Activated CD4-positive, alpha-beta T cell treated with anti-CD3 and anti-CD28 coated beads, Interleukin-2, amount 10 ng/mL, durations not matched to agents 7 days and 5 days (primary cell): ENCODE results near the gene CDSN. TPM values are rescaled to one million over a fixed set of nuclear protein-coding genes. Genes with fewer than 3 reads are reported as not detected.
"Not testable (repeated sequence)": the region's sequence is repeated elsewhere in the genome, so short reads cannot be mapped to it uniquely, and the experiment has no call there.

Experiments
- CTCF ChIA-PET: fragments of 350-600 bp; sonication (Branson Sonifier 250); formaldehyde crosslinking; loops from one replicate; lab custom pipeline; 2021; ENCODE audit warnings: antibody characterized with exemption; lab: Charles Lee
- POLR2A ChIA-PET: fragments of 350-600 bp; sonication (Branson Sonifier 250); formaldehyde crosslinking; loops from one replicate; lab custom pipeline; 2021; ENCODE audit warnings: antibody characterized with exemption; lab: Charles Lee
- DNase-seq: peaks from one replicate; pipeline ENCODE4 v3.0.0-alpha.2; 2020
- H3K27ac Mint-ChIP-seq: one replicate; pipeline ENCODE4 v1.8.0; 2021; ENCODE audit warnings: mild to moderate bottlenecking, moderate library complexity, mixed read lengths
- H3K27me3 Mint-ChIP-seq: one replicate; pipeline ENCODE4 v1.8.0; 2021; ENCODE audit warnings: mixed read lengths
- H3K36me3 Mint-ChIP-seq: one replicate; pipeline ENCODE4 v1.8.0; 2021; ENCODE audit warnings: low read depth, mixed read lengths
- H3K4me1 Mint-ChIP-seq: one replicate; pipeline ENCODE4 v1.8.0; 2021; ENCODE audit warnings: mixed read lengths
- H3K4me3 Mint-ChIP-seq: one replicate; pipeline ENCODE4 v1.8.0; 2021; ENCODE audit warnings: mild to moderate bottlenecking, moderate library complexity, mixed read lengths
- H3K9me3 Mint-ChIP-seq: one replicate; pipeline ENCODE4 v1.8.0; 2021; ENCODE audit warnings: mixed read lengths
- total RNA-seq, 2 experiments: library from RNA; stranded (reverse); gene quantifications; one replicate each; pipeline ENCODE4 v1.2.3, GENCODE V29; 2021

The CDSN gene
- total RNA-seq, 2 experiments from 2014 or later: not detected

GRCh38 chr6:31067028-31067427, 53.2 kb downstream of the CDSN start:
- H3K9me3 Mint-ChIP-seq, H3K4me3 Mint-ChIP-seq, DNase-seq, H3K27ac Mint-ChIP-seq, POLR2A ChIA-PET, CTCF ChIA-PET, H3K36me3 Mint-ChIP-seq, H3K4me1 Mint-ChIP-seq: not testable (repeated sequence)
- H3K27me3 Mint-ChIP-seq: peaks cover 13% of the 10 kb centered on the region

GRCh38 chr6:31065556-31065955, 54.7 kb downstream of the CDSN start:
- POLR2A ChIA-PET: no interaction called here
- H3K36me3 Mint-ChIP-seq: no peaks in the 10 kb centered on the region

More at GRCh38 chr6:31065556-31065955, 54.7 kb downstream of the CDSN start:
- no peaks in the 10 kb centered on the region for H3K4me1 Mint-ChIP-seq
- H3K27me3 Mint-ChIP-seq: peaks cover 14% of the 10 kb centered on the region
- H3K9me3 Mint-ChIP-seq: no peaks in the 10 kb centered on the region
- H3K27ac Mint-ChIP-seq: no peak overlapping the region
- CTCF ChIA-PET: no interaction called here
- no peak overlapping the region for H3K4me3 Mint-ChIP-seq
- DNase-seq: no peak

Other genes starting within 250 kb of the CDSN start
- gene DDR1, start 235.9 kb downstream of the CDSN start, total RNA-seq: 1 to 10 TPM; 4.5 to 5.6 TPM
- 10 to 100 TPM; 28.5 to 34.1 TPM for gene GTF2H4, start 212.2 kb downstream of the CDSN start, total RNA-seq
- 10 to 100 TPM; 34.3 to 40.2 TPM for gene VARS2, start 206.2 kb downstream of the CDSN start, total RNA-seq
- not detected for gene SFTA2, start 188.3 kb downstream of the CDSN start, total RNA-seq
- gene MUCL3, start 179.5 kb downstream of the CDSN start, total RNA-seq: not detected
- not detected for gene MUC21, start 136.7 kb downstream of the CDSN start, total RNA-seq
- gene MUC22, start 110.0 kb downstream of the CDSN start, total RNA-seq: not detected
- gene C6orf15, start 7.9 kb downstream of the CDSN start, total RNA-seq: not detected
- under 1 TPM in 1 of 2 experiments, not detected in 1; 0.57 TPM for gene PSORS1C1, start 5.6 kb downstream of the CDSN start, total RNA-seq
- not detected for gene PSORS1C2, start 18.6 kb upstream of the CDSN start, total RNA-seq
- gene CCHCR1, start 37.4 kb upstream of the CDSN start, total RNA-seq: 10 to 100 TPM; 43.4 to 44.7 TPM
- 10 to 100 TPM; 86.3 to 86.7 TPM for gene TCF19, start 38.1 kb upstream of the CDSN start, total RNA-seq
- gene POU5F1, start 50.2 kb upstream of the CDSN start, total RNA-seq: under 1 TPM in 1 of 2 experiments, not detected in 1; 0.20 TPM
- gene HLA-C, start 151.6 kb upstream of the CDSN start, total RNA-seq: 1,000 to 10,000 TPM; 1,296 to 1,446 TPM
- gene HLA-B, start 236.7 kb upstream of the CDSN start, total RNA-seq: 1,000 to 10,000 TPM; 4,654 to 4,702 TPM